NCI-H146 (cell line): ENCODE data around the gene CRLF3.
"Not testable (repeated sequence)": the region's sequence is repeated elsewhere in the genome, so short reads cannot be mapped to it uniquely, and the experiment has no call there.

ENCODE experiments used
- DNase-seq: peaks from one replicate; lab custom pipeline; 2025; lab: John Stamatoyannopoulos, UW

The CRLF3 gene

DNA sequence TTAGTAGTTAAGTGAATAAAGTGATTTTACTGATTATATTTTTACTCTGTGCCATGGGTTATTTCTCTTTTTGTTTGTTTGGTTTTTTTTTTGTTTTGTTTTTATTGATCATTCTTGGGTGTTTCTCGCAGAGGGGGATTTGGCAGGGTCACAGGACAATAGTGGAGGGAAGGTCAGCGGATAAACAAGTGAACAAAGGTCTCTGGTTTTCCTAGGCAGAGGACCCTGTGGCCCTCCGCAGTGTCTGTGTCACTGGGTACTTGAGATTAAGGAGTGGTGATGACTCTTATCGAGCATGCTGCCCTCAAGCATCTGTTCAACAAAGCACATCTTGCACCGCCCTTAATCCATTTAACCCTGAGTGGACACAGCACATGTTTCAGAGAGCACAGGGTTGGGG lies 88.8 kb downstream of the CRLF3 start:
- not testable (repeated sequence) for DNase-seq

DNA sequence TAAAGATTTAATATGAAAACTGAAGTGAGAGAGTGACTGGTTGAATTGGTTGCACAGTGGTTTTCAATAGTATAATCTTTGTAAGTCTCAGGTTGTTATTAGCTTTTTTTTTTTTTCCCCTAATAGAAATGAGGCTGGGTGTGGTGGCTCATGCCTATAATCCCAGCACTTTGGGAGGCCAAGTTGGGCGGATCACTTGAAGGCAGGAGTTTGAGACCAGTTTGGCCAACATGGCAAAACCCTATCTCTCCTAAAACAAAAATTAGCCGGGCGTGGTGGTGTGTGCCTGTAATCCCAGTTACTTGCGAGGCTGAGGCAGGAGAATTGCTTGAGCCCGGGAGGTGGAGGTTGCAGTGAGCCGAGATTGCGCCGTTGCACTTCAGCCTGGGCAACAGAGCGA lies 89.3 kb downstream of the CRLF3 start:
- DNase-seq, result not testable (repeated sequence)

DNA sequence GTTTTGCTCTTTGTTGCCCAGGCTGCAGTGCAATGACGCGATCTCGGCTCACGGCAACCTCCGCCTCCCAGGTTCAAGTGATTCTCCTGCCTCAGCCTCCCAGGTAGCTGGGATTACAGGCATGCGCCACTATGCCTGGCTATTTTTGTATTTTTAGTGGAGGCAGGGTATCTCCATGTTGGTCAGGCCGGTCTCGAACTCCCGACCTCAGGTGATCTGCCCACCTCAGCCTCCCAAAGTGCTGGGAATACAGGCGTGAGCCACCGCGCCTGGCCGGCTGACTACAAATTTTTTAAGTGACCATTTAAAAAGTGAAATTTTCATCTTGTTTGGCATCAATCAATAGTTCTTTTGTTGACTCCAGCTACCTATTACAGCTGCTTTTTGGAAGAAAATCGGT lies 90.3 kb downstream of the CRLF3 start:
- DNase-seq, result not testable (repeated sequence)
